Fibroblast of skin of right biceps (primary cell): ENCODE measurements around the gene BDKRB2.
"Not testable (repeated sequence)": the region's sequence is repeated elsewhere in the genome, so short reads cannot be mapped to it uniquely, and the experiment has no call there.

ENCODE experiments used
- DNase-seq: peaks from one replicate; pipeline ENCODE4 v3.0.0-alpha.2; 2013

BDKRB2 gene

GRCh38 chr14:96227428-96227827 lies 22.8 kb downstream of the BDKRB2 start:
- DNase-seq = no peak

DNA sequence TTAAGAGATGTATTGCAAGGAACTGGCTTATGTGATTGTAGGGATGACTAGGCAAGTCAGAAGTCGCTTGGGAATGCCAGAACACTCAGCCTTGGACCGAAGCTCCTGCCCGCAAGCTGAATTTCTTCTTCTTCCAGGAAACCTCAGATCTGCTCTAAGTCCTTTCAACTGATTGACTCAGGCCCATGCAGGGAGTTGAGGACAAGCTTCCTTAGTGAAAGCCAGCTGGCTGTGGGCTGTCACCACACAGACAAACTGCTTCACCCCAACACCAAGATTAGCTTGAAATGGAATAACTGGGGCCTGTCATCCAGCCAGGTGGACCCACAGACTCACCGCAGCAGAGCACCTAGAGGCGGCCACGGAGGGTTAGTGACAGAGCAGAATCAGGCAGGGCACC lies 24.7 kb downstream of the BDKRB2 start:
- DNase-seq = no peak

DNA sequence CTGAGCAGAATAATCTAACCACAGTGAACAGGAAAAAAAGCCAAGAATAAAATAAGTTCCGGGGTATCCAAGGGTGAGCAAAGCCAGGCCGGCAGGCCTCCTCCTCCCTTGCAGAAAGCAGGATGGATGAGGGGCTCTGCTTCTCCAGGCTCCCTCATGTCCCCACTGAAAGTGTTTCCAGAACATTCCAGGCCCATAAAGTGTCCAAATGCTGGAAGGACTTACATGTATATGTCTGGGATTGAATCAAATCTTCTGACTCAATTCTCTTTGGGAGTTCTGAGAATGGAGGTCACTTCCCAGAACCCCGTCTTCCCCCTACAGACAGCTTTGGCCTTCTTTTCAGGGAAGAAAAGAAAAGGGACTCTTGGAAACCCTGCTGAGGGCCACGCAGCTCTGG lies 26.4 kb downstream of the BDKRB2 start:
- DNase-seq = no peak

- DNase-seq = no peak
These were observed 27.0 kb downstream of the BDKRB2 start for GRCh38 chr14:96231526-96232130.

GRCh38 chr14:96232506-96232905 lies 27.9 kb downstream of the BDKRB2 start:
- no peak for DNase-seq

- DNase-seq = no peak
These were observed 29.0 kb downstream of the BDKRB2 start for GRCh38 chr14:96233661-96234060.

DNA sequence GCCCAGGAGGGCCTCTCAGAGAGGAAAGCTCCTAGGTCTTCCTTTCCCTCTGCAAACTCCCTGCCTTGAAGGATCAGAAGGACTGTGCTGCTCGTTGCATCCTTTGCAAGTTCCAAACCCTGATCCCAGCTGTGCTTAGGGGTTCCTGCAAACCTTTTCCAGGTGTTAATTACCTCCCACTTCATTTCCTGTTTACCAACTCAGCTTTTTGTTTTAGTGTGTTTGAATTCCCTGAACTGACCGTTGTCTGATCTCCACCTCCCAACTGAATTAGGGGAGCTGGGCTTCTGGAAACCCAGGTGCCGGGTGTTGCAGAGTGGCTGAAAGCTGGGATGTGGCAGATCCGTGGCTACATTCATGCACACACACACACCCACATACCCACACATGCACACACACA lies 30.8 kb downstream of the BDKRB2 start:
- DNase-seq = no peak

DNA sequence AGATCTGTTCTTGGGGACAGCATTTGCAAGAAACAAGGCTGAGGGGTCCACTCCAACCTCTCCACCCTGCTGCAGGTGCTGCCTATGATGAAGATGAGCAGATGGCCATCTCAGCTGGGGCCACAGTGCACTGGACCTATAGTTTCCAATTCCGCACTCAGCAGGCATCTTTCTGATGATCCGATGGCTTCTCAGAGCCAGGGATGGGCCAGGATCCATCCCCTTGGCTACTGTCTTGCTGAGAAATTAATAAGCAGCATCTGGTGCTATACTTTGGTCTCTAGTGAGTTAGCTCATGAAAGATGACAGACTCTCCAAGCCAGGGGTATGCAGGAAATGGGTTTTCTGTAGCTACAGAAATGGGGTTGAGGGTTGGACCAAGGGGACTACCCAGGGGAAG lies 33.0 kb downstream of the BDKRB2 start:
- DNase-seq = no peak

GRCh38 chr14:96238676-96239265 lies 34.1 kb downstream of the BDKRB2 start:
- DNase-seq = no peak

DNA sequence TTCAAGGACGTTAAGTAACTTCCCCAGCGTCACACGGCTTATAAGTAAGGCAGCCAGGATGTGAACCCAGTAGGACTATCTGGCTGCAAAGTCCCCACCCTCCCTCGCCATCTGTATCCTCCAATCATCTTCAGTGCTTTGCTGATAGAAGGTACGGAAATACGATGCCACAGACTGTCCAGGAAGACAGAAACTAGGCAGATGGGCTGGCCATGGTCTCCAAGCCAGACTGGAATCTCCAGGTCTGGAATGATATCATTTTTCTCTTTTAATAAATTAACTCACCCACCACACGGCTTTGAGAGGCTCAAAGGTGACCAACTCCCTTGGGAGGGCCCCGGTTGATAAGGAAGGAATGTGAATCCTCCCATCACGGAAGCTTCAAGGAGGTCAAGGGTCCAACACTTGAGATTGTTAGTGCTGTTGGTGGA lies 35.1 kb downstream of the BDKRB2 start:
- DNase-seq = no peak

- DNase-seq = no peak
These were observed 36.0 kb downstream of the BDKRB2 start for GRCh38 chr14:96240641-96241040.

DNA sequence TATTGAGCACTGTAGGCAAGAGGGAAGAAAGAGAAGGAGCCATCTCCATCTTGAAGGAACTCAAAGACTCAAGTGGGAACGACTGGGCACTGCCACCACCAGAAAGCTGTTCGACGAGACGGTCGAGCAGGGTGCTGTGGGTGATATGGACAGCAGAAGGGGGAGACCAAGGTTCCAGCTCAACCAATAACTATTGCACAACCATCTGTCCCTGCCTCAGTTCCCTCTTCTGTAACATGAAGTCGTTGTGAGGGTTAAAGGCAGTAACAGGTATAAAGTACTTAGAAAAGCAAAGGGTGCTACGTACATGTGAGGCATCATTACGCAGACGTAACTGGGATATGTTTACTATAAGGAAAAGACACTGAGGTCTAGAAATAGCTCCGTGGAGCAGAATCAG lies 37.5 kb downstream of the BDKRB2 start:
- DNase-seq = no peak

DNA sequence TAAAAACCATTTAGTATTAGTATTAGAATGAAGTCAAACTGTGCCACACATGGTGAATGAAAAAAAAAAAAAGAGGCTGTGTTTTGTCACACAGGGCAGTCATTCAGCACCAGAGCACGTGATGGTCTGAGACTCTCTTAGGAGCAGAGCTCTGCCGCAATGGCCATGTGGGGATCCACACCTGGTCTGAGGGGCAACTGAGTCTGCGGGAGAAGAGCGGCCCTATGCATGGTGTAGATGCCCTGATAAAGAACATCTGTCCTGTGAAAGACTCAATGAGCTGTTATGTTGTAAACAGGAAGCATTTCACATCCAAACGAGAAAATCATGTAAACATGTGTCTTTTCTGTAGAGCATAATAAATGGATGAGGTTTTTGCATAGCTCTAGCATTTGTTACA lies 39.1 kb downstream of the BDKRB2 start:
- no peak for DNase-seq

- not testable (repeated sequence) for DNase-seq
These were observed 40.4 kb downstream of the BDKRB2 start for GRCh38 chr14:96245074-96245473.

DNA sequence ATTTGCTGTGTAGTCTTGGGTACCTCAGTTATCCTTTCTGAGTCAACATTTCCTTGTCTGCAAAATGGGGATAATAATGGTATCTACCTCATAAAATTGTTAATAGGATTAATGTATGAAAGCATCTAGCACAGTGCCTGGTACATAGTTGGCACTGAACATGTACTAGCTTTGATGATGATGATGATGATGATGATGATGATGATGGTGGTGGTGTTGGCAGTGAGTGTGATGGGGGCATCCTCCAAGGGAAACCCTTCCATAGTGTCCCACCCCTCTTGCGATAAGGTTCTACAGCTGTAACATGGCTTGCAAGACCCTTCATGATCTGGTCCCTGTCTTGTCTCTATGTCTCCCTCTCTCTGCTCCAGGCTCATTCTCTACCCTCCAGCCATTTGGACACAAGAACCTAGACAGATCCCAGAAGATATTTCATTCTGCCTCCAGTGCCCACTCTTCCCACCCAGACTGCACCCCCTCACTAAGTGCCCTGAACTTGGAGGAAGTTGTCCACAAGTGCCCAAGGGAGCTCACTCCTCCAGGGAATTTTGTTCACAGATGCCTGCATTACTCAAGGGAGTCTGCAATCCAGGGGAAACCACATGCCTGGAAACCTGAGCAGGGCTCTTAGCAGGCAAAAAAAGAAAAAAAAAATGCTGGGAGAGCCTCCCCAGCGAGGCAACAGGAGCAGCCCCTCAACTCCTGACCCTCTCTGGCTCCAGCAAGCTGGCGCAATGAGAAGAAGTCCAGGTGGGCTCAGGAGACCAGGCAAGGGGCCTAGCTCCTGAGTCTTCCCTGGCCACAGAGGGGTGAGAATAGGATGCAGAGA lies 41.3 kb downstream of the BDKRB2 start:
- DNase-seq = peak; percentile 86

GRCh38 chr14:96246539-96246847 lies 41.9 kb downstream of the BDKRB2 start:
- DNase-seq = peak; percentile 95

- no peak for DNase-seq
These were observed 42.4 kb downstream of the BDKRB2 start for GRCh38 chr14:96247031-96247430.

DNA sequence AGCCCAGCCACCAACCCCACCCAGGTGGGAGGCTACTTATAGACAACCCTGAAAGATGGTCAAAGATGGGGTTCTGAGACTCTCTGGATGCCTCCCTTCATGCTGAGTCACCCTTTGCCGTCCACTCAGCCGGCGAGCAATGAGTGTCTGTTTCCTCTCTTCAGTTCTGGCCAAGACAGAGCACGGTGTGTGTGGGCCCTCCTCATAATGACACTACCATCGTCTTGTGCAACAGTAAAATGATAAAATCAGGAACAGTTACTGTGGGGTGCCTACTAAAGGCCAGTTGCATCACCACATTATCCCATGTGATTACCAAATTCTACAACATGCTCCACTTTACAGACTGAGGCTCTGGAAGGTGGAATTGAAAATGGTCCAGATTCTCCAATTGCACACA lies 44.4 kb downstream of the BDKRB2 start:
- DNase-seq = peak; percentile 92

DNA sequence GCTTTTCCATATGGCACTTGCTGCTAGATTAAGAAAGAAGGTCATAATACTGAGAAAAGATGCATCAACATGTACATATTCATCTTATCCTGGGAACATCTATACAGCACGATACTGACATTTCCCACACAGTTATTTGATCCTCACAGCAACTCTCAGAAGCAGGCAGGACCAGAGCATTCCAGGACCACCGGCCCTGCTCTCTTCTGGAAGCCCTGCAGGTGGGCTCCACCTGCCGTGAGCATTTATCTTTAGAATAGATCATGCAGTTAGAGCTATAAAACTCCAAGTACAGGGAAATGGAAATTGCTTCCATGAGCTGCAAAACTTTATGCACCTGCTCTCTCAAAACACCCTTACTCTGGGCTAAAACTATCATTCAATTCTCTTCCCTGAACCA lies 45.8 kb downstream of the BDKRB2 start:
- no peak for DNase-seq

- no peak for DNase-seq
These were observed 47.1 kb downstream of the BDKRB2 start for GRCh38 chr14:96251656-96252155.

DNA sequence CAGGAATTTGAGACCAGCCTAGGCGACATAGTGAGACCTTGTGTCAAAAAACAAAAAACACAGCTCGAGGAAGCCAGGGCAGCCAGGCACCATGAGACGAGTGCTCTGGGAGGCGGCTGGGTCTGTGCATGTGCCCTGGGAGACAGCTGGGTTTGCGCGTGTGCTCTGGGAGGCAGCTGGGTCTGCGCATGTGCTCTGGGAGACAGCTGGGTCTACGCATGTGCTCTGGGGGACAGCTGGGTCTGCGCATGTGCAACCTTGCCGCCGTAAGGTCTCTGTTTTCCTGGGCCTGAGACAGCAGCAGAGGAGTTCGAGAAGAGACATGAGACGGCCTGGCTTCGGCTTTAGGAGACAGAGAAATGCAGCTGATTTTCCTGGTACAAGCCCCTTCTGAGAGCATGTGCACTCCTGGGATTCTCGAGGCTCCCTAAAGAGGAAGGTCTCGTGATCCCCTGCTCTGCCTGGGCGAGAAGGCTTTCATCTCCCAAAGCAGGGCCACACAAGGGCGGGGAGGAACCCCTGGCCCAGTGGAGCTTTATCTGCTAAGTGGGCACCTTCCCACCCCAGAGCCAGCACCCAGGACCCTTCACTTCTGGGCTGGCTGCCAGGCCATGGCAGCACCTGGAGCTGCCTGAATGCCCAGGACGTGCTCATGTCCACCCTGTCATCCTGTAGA lies 47.8 kb downstream of the BDKRB2 start:
- peak; percentile 80 for DNase-seq

GRCh38 chr14:96252999-96253539 lies 48.4 kb downstream of the BDKRB2 start:
- DNase-seq = peak; percentile 98

DNA sequence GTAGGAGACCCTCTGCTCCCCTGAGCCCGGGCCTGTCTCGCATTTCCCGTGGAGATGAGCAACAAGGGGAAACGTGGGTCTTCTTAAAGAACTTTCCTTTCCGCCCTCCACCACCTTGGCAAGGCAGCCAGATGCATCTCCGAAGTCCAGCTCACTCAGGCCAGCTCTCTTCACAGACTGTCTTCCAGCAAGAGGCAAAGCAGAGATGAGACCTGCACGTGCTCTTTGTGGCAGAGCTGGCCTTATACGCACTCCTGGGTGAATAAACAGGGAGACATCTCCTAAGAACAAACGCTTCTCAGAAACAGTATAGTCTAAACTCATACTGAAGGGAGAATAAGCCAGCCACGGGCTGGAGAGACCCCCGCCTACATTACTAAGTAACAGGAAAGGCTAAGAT lies 50.0 kb downstream of the BDKRB2 start:
- no peak for DNase-seq
